SJCRH30 (cell line): ENCODE data around the gene PRSS56. TPM values are rescaled to one million over a fixed set of nuclear protein-coding genes. Genes with fewer than 3 reads are reported as not detected.
"Not testable (repeated sequence)": the region's sequence is repeated elsewhere in the genome, so short reads cannot be mapped to it uniquely, and the experiment has no call there.

Experiments used
- DNase-seq, 2 experiments: peaks; one replicate each; pipeline ENCODE4 v3.0.0-alpha.2; 2015 to 2020
- H3K27ac ChIP-seq: fragments of 250-450 bp; sonication (Bioruptor Pico); 2 replicates; pipeline ENCODE4 v1.5.1; 2020; ENCODE audit warnings: mild to moderate bottlenecking, moderate library complexity
- H3K27me3 ChIP-seq: fragments of 250-450 bp; sonication (Bioruptor Pico); 2 replicates; pipeline ENCODE4 v1.5.1; 2020; ENCODE audit warnings: mild to moderate bottlenecking, moderate library complexity
- H3K36me3 ChIP-seq: fragments of 250-450 bp; sonication (Bioruptor Pico); 2 replicates; pipeline ENCODE4 v1.5.1; 2020; ENCODE audit warnings: mild to moderate bottlenecking, moderate library complexity
- H3K4me1 ChIP-seq: fragments of 250-450 bp; sonication (Bioruptor Pico); 2 replicates; pipeline ENCODE4 v1.5.1; 2020; ENCODE audit warnings: mild to moderate bottlenecking, moderate library complexity
- H3K4me3 ChIP-seq: fragments of 250-450 bp; sonication (Bioruptor Pico); 2 replicates; pipeline ENCODE4 v1.5.1; 2020; ENCODE audit warnings: mild to moderate bottlenecking, moderate library complexity
- H3K9me3 ChIP-seq: fragments of 250-450 bp; sonication (Bioruptor Pico); replicated peaks from 2 replicates; pipeline ENCODE4 v1.5.1; 2020; ENCODE audit warnings: mild to moderate bottlenecking, moderate library complexity
- total RNA-seq: library from RNA; depleted of rRNA; stranded (reverse); fragments of >200 nt; shearing (Covaris generic); gene quantifications from 2 replicates; pipeline ENCODE4 v1.2.3, GENCODE V29; 2014

PRSS56 gene
- total RNA-seq, 1 experiment from 2014 or later = 0.38 TPM

DNA sequence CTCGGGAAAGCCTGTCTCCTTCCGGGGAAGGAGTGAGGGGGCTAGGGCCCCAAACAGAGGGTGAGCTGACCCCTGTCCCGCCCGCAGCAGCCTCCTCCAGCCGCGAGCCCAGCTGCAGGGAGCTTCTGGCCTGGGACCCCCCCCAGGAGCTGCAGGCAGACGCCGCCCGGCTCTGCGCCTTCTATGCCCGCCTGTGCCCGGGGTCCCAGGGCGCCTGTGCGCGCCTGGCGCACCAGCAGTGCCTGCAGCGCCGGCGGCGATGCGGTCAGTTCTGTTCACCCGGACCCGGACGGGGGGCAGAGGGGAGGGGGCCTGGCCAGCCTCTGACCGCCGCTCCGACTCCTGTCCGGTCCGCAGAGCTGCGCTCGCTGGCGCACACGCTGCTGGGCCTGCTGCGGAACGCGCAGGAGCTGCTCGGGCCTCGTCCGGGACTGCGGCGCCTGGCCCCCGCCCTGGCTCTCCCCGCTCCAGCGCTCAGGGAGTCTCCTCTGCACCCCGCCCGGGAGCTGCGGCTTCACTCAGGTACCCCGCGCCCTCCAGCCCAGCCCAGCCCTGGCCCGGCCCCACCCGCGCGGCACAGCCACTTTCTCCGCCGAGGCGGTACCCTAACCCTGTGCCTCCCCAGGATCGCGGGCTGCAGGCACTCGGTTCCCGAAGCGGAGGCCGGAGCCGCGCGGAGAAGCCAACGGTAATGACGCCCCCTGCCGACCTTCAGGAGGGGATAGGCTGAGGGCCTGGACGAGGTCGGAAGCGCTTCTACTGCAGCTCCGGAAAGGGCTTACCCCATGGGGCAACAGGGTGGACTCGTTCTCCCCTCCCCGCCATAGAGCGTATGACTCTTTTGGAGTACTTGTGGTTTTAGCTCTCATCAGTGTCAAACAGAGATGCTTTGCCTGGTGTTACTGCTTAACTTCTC lies 3.8 kb downstream of the PRSS56 start:
- DNase-seq = no peak
- H3K9me3 ChIP-seq = no peaks in the 10 kb centered on the region
- H3K27me3 ChIP-seq = peaks cover 20% of the 10 kb centered on the region
- no peak overlapping the region for H3K4me3 ChIP-seq
- no peak overlapping the region for H3K27ac ChIP-seq
- H3K4me1 ChIP-seq = peaks cover 13% of the 10 kb centered on the region
- no peaks in the 10 kb centered on the region for H3K36me3 ChIP-seq

DNA sequence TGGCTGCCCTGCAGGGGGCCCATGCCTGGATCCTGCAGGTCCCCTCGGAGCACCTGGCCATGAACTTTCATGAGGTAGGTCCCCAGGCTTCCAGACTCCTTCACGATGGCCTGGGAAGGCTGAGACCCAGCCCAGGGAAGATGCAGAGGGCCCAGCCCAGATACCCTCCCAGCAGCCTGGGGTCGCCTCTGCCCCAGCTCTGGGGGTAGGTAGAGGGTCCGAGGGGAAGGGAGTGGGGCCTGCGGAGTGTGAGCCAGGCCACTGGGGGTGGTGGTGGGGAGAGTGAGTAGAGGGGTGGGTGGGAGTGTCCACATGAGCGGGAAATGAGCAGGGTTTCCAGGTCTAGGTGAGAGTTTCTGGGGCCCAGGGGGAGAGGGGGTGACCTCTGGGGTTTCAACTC lies 4.6 kb downstream of the PRSS56 start:
- DNase-seq = no peak
- Histone ChIP-seq H3K4me1 (peaks cover 13% of the 10 kb centered on the region), H3K36me3 (no peaks in the 10 kb centered on the region), H3K4me3 (no peak overlapping the region), H3K27me3 (peaks cover 14% of the 10 kb centered on the region), H3K9me3 (no peaks in the 10 kb centered on the region), H3K27ac (peak overlapping the region; percentile 88)

DNA sequence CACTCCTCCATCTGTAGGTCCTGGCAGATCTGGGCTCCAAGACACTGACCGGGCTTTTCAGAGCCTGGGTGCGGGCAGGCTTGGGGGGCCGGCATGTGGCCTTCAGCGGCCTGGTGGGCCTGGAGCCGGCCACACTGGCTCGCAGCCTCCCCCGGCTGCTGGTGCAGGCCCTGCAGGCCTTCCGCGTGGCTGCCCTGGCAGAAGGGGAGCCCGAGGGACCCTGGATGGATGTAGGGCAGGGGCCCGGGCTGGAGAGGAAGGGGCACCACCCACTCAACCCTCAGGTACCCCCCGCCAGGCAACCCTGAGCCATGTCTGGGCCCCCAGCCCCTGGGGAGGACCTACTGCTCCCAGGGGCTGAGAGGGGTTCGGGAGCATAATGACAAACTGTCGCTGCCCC lies 5.0 kb downstream of the PRSS56 start:
- DNase-seq = no peak
- H3K36me3 ChIP-seq = no peaks in the 10 kb centered on the region
- H3K9me3 ChIP-seq = no peaks in the 10 kb centered on the region
- H3K4me3 ChIP-seq = peak overlapping the region; percentile 28
- H3K4me1 ChIP-seq = peaks cover 13% of the 10 kb centered on the region
- peak overlapping the region; percentile 88 for H3K27ac ChIP-seq
- H3K27me3 ChIP-seq = peaks cover 13% of the 10 kb centered on the region

DNA sequence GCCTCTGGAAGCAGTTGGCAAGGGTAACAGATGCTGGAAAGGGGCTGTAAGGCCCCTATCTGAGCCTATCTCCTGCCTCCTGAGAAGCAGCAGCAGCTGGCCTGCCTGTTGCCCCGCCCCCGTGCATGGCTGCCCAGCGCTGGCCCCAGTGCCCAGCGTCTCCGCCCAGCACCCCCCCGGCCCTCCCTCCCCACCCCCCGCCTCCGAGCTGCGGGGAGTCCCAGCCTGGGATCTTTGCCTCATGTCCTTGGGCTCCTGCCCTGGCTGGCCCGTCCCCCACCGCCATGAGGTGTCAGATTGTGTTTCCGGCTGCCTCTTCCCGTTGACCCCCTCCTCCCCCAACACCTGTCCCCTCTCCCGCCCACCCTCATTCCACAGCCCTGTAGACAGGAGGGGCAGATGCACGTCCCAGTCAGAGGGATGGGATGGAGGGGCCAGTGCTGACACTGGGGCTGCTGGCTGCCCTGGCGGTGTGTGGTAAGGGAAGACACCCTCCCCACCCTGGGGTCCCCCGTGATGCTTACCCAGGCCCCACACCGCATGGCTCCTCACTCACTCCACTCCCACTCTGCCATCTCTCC lies 5.7 kb downstream of the PRSS56 start, which contains the start of gene CHRND:
CHRND (plus strand) TSS at position 370 of the 581 bp plus-strand sequence; CDS start at position 426, 56 bp downstream.
- peak; percentile 99 for DNase-seq
- H3K36me3 ChIP-seq = no peaks in the 10 kb centered on the region
- no peaks in the 10 kb centered on the region for H3K9me3 ChIP-seq
- peak within 1 kb of the TSS; percentile 97 for H3K27ac ChIP-seq
- H3K27me3 ChIP-seq = peaks cover 8% of the 10 kb centered on the region; the same call in 1 of the 2 replicates
- peaks cover 13% of the 10 kb centered on the region for H3K4me1 ChIP-seq
- peak within 1 kb of the TSS; percentile 87 for H3K4me3 ChIP-seq

DNA sequence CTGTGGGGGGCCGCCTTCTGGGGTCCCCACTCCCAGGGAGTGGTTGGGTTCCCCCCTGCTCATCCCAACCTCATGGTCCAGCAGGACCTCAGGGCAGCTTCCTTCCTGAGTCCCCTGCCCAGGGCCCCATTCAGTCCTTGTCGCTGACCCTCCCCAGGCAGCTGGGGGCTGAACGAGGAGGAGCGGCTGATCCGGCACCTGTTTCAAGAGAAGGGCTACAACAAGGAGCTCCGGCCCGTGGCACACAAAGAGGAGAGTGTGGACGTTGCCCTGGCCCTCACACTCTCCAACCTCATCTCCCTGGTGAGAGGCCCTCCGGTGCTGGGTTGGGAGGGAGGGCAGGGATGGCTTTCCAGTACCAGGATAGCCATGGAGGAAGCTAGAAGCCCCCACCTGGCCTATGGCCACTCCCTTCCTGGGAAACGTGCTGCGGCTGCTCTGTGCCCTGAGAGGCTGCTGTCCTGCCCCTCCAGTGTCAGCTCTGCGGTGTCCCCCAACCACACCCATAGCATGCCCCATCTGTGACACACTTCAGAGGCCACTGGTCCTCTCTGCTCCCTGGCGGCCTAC lies 6.3 kb downstream of the PRSS56 start:
- Histone ChIP-seq H3K9me3 (no peaks in the 10 kb centered on the region), H3K36me3 (no peaks in the 10 kb centered on the region; the same call in 1 of the 2 replicates), H3K27ac (peak overlapping the region; percentile 97), H3K4me1 (peaks cover 13% of the 10 kb centered on the region), H3K27me3 (peaks cover 2% of the 10 kb centered on the region; the same call in 1 of the 2 replicates), H3K4me3 (peak overlapping the region; percentile 87)
- DNase-seq = peak; percentile 76 to 77

DNA sequence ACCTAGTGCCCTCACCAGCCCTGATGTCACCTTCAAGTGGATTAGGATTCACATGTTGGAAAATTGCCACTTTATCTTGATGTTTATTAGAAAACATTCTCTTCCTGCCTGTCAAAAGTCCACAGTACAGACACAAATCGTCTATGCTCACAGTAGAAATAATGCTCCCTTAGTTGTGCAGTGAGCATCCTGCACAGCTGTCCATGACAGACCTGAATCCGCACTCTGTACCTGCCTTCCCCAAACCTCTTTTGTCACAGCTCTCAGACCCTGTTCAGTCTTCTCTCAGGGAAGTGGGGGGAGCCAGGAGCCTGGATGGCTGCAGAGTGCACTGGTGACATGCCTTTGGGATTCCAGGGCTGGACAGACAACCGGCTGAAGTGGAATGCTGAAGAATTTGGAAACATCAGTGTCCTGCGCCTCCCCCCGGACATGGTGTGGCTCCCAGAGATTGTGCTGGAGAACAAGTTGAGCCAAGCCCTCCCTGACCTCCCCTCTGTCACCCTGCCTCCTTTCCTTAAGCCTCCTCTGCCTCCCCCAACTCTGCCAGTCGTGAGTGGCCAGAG lies 7.8 kb downstream of the PRSS56 start:
- Histone ChIP-seq H3K4me3 (no peak overlapping the region), H3K4me1 (peaks cover 13% of the 10 kb centered on the region), H3K9me3 (no peaks in the 10 kb centered on the region), H3K27ac (no peak overlapping the region), H3K36me3 (no peaks in the 10 kb centered on the region; the same call in 1 of the 2 replicates), H3K27me3 (no peaks in the 10 kb centered on the region)
- no peak for DNase-seq

DNA sequence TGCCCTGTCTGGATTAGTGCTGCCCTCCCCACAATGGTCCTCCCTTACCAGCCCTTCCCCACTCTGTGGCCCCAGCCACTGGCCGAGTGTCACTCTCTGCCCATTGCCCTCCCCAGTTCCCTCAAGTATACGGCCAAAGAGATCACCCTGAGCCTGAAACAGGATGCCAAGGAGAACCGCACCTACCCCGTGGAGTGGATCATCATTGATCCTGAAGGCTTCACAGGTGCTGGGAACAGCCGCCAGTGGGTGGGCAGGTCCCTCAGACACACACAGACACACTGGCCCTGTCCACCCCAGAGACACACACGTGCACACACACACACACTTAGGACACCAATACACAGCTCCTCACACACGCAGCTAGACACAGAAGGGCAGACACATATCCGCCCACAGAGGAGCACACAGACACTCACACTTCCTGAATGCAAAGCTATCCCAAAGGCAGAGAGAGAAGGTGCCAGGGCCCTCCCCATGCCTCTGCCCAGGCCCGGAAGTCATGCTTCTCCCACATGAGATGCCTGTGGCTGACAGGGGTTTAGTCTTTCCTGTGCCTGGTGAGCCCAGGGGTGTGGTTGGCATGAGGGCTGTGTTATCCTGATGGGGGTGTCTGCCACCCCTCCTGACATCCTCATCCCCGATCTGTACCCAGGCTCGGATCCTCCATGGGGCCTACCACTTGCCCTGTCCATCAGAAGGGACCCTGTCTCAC lies 8.7 kb downstream of the PRSS56 start:
- no peaks in the 10 kb centered on the region for H3K9me3 ChIP-seq
- peaks cover 2% of the 10 kb centered on the region; the same call in 1 of the 2 replicates for H3K36me3 ChIP-seq
- peaks cover 13% of the 10 kb centered on the region for H3K4me1 ChIP-seq
- no peak overlapping the region for H3K4me3 ChIP-seq
- no peak overlapping the region for H3K27ac ChIP-seq
- DNase-seq = no peak
- no peaks in the 10 kb centered on the region for H3K27me3 ChIP-seq

DNA sequence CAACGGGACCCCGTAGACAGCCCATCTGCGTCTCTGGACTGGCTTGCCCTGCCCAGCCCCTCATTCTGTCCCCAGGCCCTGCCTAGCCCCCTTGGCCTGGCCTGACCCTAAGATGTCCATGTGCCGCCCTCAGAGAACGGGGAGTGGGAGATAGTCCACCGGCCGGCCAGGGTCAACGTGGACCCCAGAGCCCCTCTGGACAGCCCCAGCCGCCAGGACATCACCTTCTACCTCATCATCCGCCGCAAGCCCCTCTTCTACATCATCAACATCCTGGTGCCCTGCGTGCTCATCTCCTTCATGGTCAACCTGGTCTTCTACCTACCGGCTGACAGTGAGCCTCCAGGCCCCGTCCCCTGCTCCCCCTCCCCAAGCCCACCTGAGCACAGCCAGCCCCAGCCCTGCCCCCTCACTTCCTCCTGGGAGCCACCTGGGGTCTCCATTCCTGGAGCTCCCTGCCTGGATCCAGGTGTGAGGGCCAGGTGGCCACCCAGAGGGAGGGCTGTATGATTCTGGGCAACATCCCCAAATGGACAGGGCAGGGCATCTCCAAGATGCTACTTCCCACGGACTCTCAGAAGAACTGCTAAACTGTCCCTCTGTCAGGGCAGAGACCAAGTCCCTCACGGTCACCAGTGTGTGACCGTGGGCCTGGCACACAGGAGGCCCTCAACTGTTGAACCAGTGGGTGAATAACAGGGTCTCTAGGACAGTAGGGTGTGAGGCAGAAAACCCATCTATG lies 9.8 kb downstream of the PRSS56 start:
- no peak overlapping the region for H3K4me3 ChIP-seq
- H3K27me3 ChIP-seq = no peaks in the 10 kb centered on the region
- H3K36me3 ChIP-seq = peaks cover 12% of the 10 kb centered on the region; the same call in 1 of the 2 replicates
- H3K4me1 ChIP-seq = peaks cover 13% of the 10 kb centered on the region
- no peak overlapping the region for H3K27ac ChIP-seq
- DNase-seq = no peak
- H3K9me3 ChIP-seq = no peaks in the 10 kb centered on the region

DNA sequence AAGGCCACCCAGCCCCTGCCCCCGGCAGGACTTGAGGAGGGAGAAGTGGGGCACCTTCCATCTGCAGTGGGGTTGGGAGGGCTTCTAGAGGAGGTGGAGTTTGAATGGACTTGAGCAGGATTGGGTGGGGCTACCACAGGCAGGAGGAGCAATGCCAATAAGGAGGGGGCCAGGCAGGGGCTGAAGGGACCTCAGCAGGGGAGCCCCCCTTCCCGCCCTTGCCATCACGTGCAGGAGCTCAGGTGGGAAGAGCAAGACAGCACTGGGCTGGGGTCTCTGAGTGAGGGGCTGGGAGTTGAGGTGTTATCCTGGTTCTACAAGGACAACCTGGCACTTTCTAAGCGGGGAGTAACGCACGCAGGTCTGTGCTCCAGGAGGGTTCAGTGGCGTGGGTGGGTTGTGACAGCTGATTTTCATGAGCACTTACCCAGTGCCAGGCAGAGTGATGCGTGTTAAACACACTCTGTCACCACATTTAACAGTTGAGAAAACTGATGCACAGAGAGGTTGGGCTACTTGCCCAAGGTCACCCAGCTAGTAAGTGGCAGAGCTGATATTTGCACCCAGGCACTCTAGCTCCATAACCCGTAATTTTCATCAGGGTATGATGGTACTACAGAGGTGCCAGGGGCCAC lies 10.6 kb downstream of the PRSS56 start:
- Histone ChIP-seq H3K9me3 (no peaks in the 10 kb centered on the region), H3K27me3 (no peaks in the 10 kb centered on the region), H3K27ac (no peak overlapping the region), H3K4me1 (peaks cover 7% of the 10 kb centered on the region; the same call in 1 of the 2 replicates), H3K36me3 (peaks cover 19% of the 10 kb centered on the region; the same call in 1 of the 2 replicates), H3K4me3 (no peak overlapping the region)
- no peak for DNase-seq

DNA sequence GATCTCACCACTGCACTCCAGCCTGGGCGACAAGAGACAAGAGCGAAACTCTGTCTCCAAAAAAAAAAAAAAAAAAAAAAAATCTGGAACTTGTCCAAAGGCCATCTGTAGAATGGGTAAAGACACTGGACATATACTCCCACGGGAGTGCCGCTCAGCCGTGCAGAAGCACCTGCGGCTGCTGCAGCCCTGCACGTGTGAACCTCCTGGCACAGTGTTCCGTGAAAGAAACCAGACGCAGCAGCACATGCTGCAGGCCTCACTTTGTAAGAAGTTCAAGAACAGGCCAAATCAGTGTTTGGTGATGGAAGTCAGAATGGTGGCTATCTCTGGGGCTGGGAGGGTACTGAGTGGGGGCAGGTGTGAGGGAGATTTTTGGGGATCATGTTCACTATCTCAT lies 12.2 kb downstream of the PRSS56 start:
- Histone ChIP-seq H3K9me3 (no peaks in the 10 kb centered on the region), H3K4me3 (no peak overlapping the region), H3K27ac (no peak overlapping the region), H3K36me3 (peaks cover 25% of the 10 kb centered on the region; the same call in 1 of the 2 replicates), H3K4me1 (peaks cover 6% of the 10 kb centered on the region), H3K27me3 (no peaks in the 10 kb centered on the region)
- DNase-seq = no peak

DNA sequence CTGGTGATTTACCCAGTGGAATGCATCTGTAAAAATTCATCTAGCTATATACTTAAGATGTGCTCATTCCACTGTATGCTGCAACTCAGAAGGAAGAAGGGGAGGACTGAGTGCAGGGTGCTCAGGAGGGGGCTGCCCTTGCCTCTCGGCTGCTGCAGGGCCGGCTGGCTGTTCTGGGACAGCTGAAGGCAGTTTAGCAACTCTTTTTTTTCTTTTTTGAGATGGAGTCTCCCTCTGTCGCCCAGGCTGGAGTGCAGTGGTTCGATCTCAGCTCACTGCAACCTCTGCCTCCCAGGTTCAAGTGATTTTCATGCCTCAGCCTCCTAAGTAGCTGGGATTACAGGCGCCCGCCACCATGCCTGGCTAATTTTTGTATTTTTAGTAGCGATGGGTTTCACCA lies 12.6 kb downstream of the PRSS56 start:
- H3K4me3 ChIP-seq, H3K27ac ChIP-seq, DNase-seq, H3K9me3 ChIP-seq, H3K4me1 ChIP-seq, H3K27me3 ChIP-seq: not testable (repeated sequence)
- H3K36me3 ChIP-seq = peaks cover 25% of the 10 kb centered on the region; the same call in 1 of the 2 replicates

DNA sequence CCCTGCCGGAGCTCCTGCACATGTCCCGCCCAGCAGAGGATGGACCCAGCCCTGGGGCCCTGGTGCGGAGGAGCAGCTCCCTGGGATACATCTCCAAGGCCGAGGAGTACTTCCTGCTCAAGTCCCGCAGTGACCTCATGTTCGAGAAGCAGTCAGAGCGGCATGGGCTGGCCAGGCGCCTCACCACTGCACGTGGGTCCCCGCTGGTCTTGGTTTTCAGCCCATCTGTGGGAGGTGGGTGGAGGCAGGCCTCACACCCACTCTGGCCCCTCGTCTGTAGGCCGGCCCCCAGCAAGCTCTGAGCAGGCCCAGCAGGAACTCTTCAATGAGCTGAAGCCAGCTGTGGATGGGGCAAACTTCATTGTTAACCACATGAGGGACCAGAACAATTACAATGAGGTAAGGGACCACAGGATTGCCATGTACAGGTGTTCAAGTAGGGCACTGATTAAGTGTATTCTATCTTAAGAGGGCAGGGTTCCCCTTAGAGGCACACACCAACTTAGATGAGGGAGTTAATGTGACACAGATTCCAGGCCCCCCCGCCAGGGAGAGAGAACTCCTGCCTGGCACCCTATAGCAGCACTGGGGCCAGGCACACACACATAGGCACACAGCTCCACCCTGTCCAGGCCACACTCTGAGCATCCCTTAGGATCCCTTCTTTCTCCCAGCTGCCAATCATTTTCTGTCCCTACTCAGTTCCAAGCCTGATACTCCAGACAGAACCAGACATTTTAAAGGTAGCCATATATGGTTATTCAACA lies 13.9 kb downstream of the PRSS56 start:
- DNase-seq = no peak
- Histone ChIP-seq H3K27me3 (no peaks in the 10 kb centered on the region), H3K4me3 (no peak overlapping the region), H3K36me3 (peaks cover 25% of the 10 kb centered on the region; the same call in 1 of the 2 replicates), H3K4me1 (peaks cover 22% of the 10 kb centered on the region), H3K9me3 (no peaks in the 10 kb centered on the region), H3K27ac (no peak overlapping the region)
